A549 (cell line): Measurements from ENCODE around the gene CRYM. TPM values are rescaled to one million over a fixed set of nuclear protein-coding genes. Genes with fewer than 3 reads are reported as not detected.

Source experiments
- ATAC-seq, 2 experiments: fragments of 200-7000 bp in 1 of 2; fragments of >200 bp in 1 of 2; cut with Nextera tagmentation in 1 of 2; cut with Tn5 transposase in 1 of 2; 3 replicates each; pipeline versions ENCODE4 v1.8.0 to v1.9.1; 2018 to 2020; ENCODE audit warnings: mild to moderate bottlenecking in 1 of 2, moderate library complexity in 1 of 2
- CTCF ChIA-PET: fragments of 300-600 bp; sonication (Branson Sonifier 250); formaldehyde crosslinking; extraction: SDS; loops from one replicate; lab custom pipeline; 2021; ENCODE audit warnings: antibody characterized with exemption, inconsistent platforms; lab: Yijun Ruan, JAX
- POLR2A ChIA-PET: fragments of 350-600 bp; formaldehyde crosslinking; extraction: SDS; loops from one replicate; lab custom pipeline; 2021; ENCODE audit warnings: antibody characterized with exemption, inconsistent platforms; lab: Yijun Ruan, JAX
- DNase-seq, 2 experiments: peaks; one replicate each; pipeline versions ENCODE4 v3.0.0 to v3.0.0-alpha.2; 2011 to 2016; ENCODE audit warnings: low read depth in 1 of 2, low spot score in 1 of 2
- FAIRE-seq: peaks from 2 replicates; lab custom pipeline; 2011; peaks lifted over from hg19 to GRCh38; lab: Jason Lieb, UNC
- H3K27ac ChIP-seq, 2 experiments: fragments of >200 bp; sonication (Bioruptor Twin); formaldehyde crosslinking; 3 replicates each; pipeline ENCODE4 v1.5.1; 2016 to 2017
- H3K4me1 ChIP-seq: fragments of >200 bp; sonication (Bioruptor Twin); formaldehyde crosslinking; 3 replicates; pipeline ENCODE4 v1.6.1; 2016
- H3K4me2 ChIP-seq: fragments of >200 bp; sonication (Bioruptor Twin); formaldehyde crosslinking; 3 replicates; pipeline ENCODE4 v1.6.1; 2016
- H3K4me3 ChIP-seq: fragments of >200 bp; sonication (Bioruptor Twin); formaldehyde crosslinking; 3 replicates; pipeline ENCODE4 v1.5.1; 2016
- H3K9me3 ChIP-seq: fragments of >200 bp; sonication (Bioruptor Twin); formaldehyde crosslinking; 3 replicates; pipeline ENCODE4 v1.6.1; 2016
- BHLHE40 ChIP-seq: IDR thresholded peaks from 2 replicates; pipeline ENCODE4 v1.6.1; 2012; ENCODE audit warnings: low read depth, low read length, inconsistent platforms
- CBX2 ChIP-seq: fragments of 200-600 bp; sonication (generic); IDR thresholded peaks from 2 replicates; pipeline ENCODE4 v1.6.1; 2016; ENCODE audit warnings: low read depth, mild to moderate bottlenecking, borderline replicate concordance
- CBX8 ChIP-seq: fragments of 200-600 bp; sonication (generic); IDR thresholded peaks from 2 replicates; pipeline ENCODE4 v1.6.1; 2016
- CEBPB ChIP-seq, 2 experiments: fragments of >200 bp in 1 of 2; sonication (Bioruptor Twin) in 1 of 2; formaldehyde crosslinking in 1 of 2; IDR thresholded peaks; 2 replicates each; pipeline ENCODE4 v1.6.1; 2012 to 2016
- EHF ChIP-seq: fragments of 250-450 bp; sonication (Bioruptor Pico); IDR thresholded peaks from 2 replicates; pipeline ENCODE4 v1.5.0; 2020; ENCODE audit warnings: mild to moderate bottlenecking
- FOSL2 ChIP-seq, 2 experiments: fragments of 450-650 bp in 1 of 2; fragments of >200 bp in 1 of 2; sonication (Bioruptor Twin) in 1 of 2; formaldehyde crosslinking; IDR thresholded peaks; 2 replicates each; pipeline versions ENCODE4 v1.5.0 to v1.6.1; 2016 to 2020; ENCODE audit warnings: mild to moderate bottlenecking in 1 of 2, moderate library complexity in 1 of 2
- FOXS1 ChIP-seq: fragments of 250-450 bp; sonication (Bioruptor Pico); IDR thresholded peaks from 2 replicates; pipeline ENCODE4 v1.5.0; 2020; ENCODE audit warnings: mild to moderate bottlenecking, moderate library complexity
- GATA3 ChIP-seq: IDR thresholded peaks from 2 replicates; pipeline ENCODE4 v1.6.1; 2012; ENCODE audit warnings: borderline replicate concordance
- HOXB13 ChIP-seq: fragments of 250-450 bp; sonication (Bioruptor Pico); IDR thresholded peaks from 2 replicates; pipeline ENCODE4 v1.5.0; 2020; ENCODE audit warnings: low read depth, mild to moderate bottlenecking, moderate library complexity
- HOXB5 ChIP-seq: fragments of 250-450 bp; sonication (Bioruptor Pico); IDR thresholded peaks from 2 replicates; pipeline ENCODE4 v1.5.0; 2020; ENCODE audit warnings: mild to moderate bottlenecking, moderate library complexity
- JUN ChIP-seq, 2 experiments: fragments of >200 bp; sonication (Bioruptor Twin); formaldehyde crosslinking; IDR thresholded peaks; 2 replicates in 1 of 2; 3 replicates in 1 of 2; pipeline ENCODE4 v1.6.1; 2016 to 2017
- JUNB ChIP-seq: fragments of >200 bp; sonication (Bioruptor Twin); formaldehyde crosslinking; IDR thresholded peaks from 2 replicates; pipeline ENCODE4 v1.6.1; 2016
- KDM1A ChIP-seq: fragments of 200-600 bp; sonication (generic); IDR thresholded peaks from 2 replicates; pipeline ENCODE4 v1.6.1; 2016; ENCODE audit warnings: low read depth, mild to moderate bottlenecking
- MAZ ChIP-seq: fragments of 150-350 bp; IDR thresholded peaks from 2 replicates; pipeline ENCODE4 v1.6.1; 2014; ENCODE audit warnings: antibody characterized with exemption, low read depth, low read length, borderline replicate concordance
- MYC ChIP-seq: IDR thresholded peaks from 2 replicates; pipeline ENCODE4 v1.6.1; 2012; ENCODE audit warnings: mild to moderate bottlenecking, inconsistent platforms, low read length, improper control_type of control experiment, borderline replicate concordance
- NPAS2 ChIP-seq: fragments of 250-450 bp; sonication (Bioruptor Pico); IDR thresholded peaks from 2 replicates; pipeline ENCODE4 v1.8.0; 2022; ENCODE audit warnings: mild to moderate bottlenecking, moderate library complexity, borderline replicate concordance
- NR3C1 ChIP-seq: fragments of >200 bp; sonication (Bioruptor Twin); formaldehyde crosslinking; IDR thresholded peaks from 3 replicates; pipeline ENCODE4 v1.6.1; 2017
- PHF8 ChIP-seq: fragments of 200-600 bp; sonication (generic); IDR thresholded peaks from 2 replicates; pipeline ENCODE4 v1.6.1; 2016; ENCODE audit warnings: low read depth, mild to moderate bottlenecking, antibody characterized with exemption, moderate library complexity, borderline replicate concordance
- RAD21 ChIP-seq, 2 experiments: fragments of >200 bp in 1 of 2; sonication (Bioruptor Twin) in 1 of 2; formaldehyde crosslinking in 1 of 2; IDR thresholded peaks in 1 of 2; conservative IDR thresholded peaks in 1 of 2; 2 replicates in 1 of 2; 3 replicates in 1 of 2; pipeline ENCODE4 v1.6.1; 2012 to 2018; ENCODE audit warnings: inconsistent platforms in 1 of 2
- RARB ChIP-seq: fragments of 250-450 bp; sonication (Bioruptor Pico); IDR thresholded peaks from 2 replicates; pipeline ENCODE4 v1.8.0; 2021; ENCODE audit warnings: mild to moderate bottlenecking, moderate library complexity
- RNF2 ChIP-seq: fragments of 200-600 bp; sonication (generic); IDR thresholded peaks from 2 replicates; pipeline ENCODE4 v1.6.1; 2016; ENCODE audit warnings: low read depth, mild to moderate bottlenecking, antibody characterized with exemption, moderate library complexity, borderline replicate concordance
- SMC3 ChIP-seq: fragments of >200 bp; sonication (Bioruptor Twin); formaldehyde crosslinking; IDR thresholded peaks from 3 replicates; pipeline ENCODE4 v1.6.1; 2018; ENCODE audit warnings: inconsistent platforms
- SREBF2 ChIP-seq: fragments of 450-650 bp; IDR thresholded peaks from 2 replicates; pipeline ENCODE4 v1.6.1; 2014; ENCODE audit warnings: mild to moderate bottlenecking, moderate library complexity
- TFCP2L1 ChIP-seq: fragments of 250-450 bp; sonication (Bioruptor Pico); IDR thresholded peaks from 2 replicates; pipeline ENCODE4 v1.5.0; 2021; ENCODE audit warnings: mild to moderate bottlenecking
- ZFP36 ChIP-seq: fragments of 450-650 bp; IDR thresholded peaks from 2 replicates; pipeline ENCODE4 v1.6.1; 2014; ENCODE audit warnings: borderline replicate concordance; ENCODE audit not compliant: partially characterized antibody
- WGBS: methylation state at CpG from one replicate; pipeline ENCODE4 v1.1.6; 2017; ENCODE audit errors: missing lambda C conversion rate; 5-methylcytosine and 5-hydroxymethylcytosine counted together
- polyA plus RNA-seq, 4 experiments: library from polyadenylated mRNA; depleted of rRNA in 3 of 4; stranded (reverse); fragments of >200 nt; fragmentation: RNase III in 1 of 4; extraction: RNeasy Plus Mini Kit Qiagen cat#74134 plus additional on column Dnase treatment in 1 of 4; gene quantifications; 2 replicates in 3 of 4; 3 replicates in 1 of 4; pipeline ENCODE4 v1.2.3, GENCODE V29; 2011 to 2017
- TF ChIP-seq, protein P1 (sequence below): fragments of 450-650 bp; IDR thresholded peaks from 2 replicates; pipeline ENCODE4 v1.6.1; 2014; ENCODE audit warnings: antibody characterized with exemption
- TF ChIP-seq, protein P2 (sequence below): IDR thresholded peaks from 2 replicates; pipeline ENCODE4 v1.6.1; 2012; ENCODE audit warnings: low read depth, borderline replicate concordance
- TF ChIP-seq, protein P3 (sequence below): fragments of 200-600 bp; sonication (generic); IDR thresholded peaks from 2 replicates; pipeline ENCODE4 v1.6.1; 2016; ENCODE audit warnings: antibody characterized with exemption, mild to moderate bottlenecking, moderate library complexity
- TF ChIP-seq, protein P4 (sequence below): fragments of >200 bp; sonication (Bioruptor Twin); formaldehyde crosslinking; IDR thresholded peaks from 3 replicates; pipeline ENCODE4 v1.6.1; 2016

Gene CRYM
- polyA plus RNA-seq, 2 of the 4 experiments (the other 2 are of a cell fraction), result 0.98 to 3.1 TPM

DNA sequence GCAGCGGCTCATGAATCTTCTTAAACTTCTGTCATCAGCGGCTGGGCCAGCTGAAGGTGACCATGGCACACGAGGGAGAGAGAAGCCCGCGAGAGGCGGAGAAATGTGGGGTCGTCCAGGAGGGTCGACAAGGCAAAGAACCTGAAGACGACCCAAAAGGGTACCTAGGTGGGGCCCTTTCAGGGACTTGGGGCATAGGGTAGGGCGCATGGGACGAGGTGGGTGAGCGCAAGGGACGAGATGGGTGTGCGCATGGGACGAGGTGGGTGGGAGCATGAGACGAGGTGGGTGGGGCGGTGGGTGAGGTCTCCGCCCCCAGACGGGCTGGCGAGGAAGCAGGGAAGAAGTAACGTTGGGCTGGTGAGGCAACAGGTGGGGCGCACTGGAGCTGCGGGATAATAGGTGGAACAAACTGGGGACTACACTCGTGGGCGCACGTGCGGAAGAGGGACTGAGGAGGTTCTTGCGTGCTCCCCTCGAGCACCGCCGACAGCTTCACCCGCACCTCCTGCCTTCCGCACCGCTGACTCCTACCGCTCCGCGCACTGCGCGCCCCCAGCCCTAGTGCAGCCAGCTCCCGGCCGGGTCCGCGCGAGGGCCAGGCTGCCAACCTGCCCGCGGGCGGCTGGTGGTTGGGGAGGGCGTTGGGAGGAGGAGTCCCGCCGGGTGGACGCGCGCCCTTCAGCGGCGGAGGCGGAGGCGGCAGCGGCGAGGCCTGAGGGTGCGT lies 23.2 kb upstream of the CRYM start (continued):
- TF ChIP-seq, protein P1, sequence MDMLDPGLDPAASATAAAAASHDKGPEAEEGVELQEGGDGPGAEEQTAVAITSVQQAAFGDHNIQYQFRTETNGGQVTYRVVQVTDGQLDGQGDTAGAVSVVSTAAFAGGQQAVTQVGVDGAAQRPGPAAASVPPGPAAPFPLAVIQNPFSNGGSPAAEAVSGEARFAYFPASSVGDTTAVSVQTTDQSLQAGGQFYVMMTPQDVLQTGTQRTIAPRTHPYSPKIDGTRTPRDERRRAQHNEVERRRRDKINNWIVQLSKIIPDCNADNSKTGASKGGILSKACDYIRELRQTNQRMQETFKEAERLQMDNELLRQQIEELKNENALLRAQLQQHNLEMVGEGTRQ, result 0 out of 2 replicates have a peak, but pooled peaks have one; percentile 10
- TF ChIP-seq CBX8 (no peak), TFCP2L1 (CRISPR knock-in tag) (no peak), FOXS1 (CRISPR knock-in tag) (no peak), SREBF2 (no peak), KDM1A (no peak), BHLHE40 (no peak; the same call in 1 of the 2 replicates), RNF2 (peak; percentile 74; the same call in 1 of the 2 replicates), RAD21 (conservative IDR thresholded peaks at IDR 0.05 in 1 of 2, IDR thresholded peaks at IDR 0.05 in 1 of 2) (peak in 1 of 2 experiments; percentile 28; a peak in 1 of 5 replicates), NR3C1 (no peak), JUNB (no peak), EHF (CRISPR knock-in tag) (no peak), ZFP36 (no peak), MYC (no peak; the same call in 1 of the 2 replicates), GATA3 (peak; percentile 11), JUN (IDR thresholded peaks at IDR 0.05) (peak in 1 of 2 experiments; percentile 55; a peak in 1 of 5 replicates)
- TF ChIP-seq, protein P2, sequence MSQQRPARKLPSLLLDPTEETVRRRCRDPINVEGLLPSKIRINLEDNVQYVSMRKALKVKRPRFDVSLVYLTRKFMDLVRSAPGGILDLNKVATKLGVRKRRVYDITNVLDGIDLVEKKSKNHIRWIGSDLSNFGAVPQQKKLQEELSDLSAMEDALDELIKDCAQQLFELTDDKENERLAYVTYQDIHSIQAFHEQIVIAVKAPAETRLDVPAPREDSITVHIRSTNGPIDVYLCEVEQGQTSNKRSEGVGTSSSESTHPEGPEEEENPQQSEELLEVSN, result peak; percentile 16; the same call in 1 of the 2 replicates
- TF ChIP-seq, all 56 proteins: peak for 13

DNA sequence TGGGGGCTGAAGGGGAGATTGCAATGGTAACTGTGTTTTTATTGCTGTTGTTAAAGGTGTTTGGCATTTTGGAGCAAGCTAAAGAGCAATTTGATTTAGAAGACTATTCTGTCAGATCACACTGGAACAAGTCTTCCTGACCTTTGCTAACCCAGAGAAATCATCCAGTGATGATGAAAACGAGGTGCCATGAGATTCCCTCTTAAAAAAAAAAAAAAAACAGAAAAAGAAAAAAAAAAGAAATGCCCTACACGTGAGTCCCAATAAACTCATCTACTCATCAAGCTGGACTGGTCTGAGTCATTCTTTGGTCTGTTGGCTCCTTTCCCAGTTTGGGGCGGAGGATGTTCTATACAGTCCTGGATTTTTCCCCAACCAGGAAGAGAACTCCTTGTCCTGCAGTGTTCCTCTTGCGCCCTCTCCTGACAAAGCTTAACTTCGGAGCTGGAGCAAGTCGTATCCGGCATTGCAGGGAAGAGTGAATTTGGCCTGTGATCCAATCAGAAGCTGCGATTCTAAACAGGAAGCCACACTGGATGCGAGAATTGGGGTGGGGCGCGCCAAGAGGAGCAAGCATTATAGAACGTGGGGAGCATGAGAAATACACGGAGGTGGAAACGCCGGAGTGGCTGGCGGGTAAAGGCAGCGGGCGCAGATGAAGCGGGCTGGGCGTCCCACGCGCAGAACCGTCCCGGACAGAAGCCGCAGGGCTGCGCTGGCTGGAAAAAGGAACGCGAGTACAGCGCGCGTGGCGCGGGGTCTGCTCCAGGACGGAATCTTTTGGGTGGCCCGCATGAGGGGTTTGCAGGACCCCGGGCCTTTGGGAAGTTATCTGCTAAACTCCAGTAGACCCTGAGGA lies 22.4 kb upstream of the CRYM start:
- Histone ChIP-seq H3K4me1 (peaks cover 30% of the 10 kb centered on the region), H3K27ac (peak overlapping the region; percentile 82 to 93), H3K9me3 (no peaks in the 10 kb centered on the region), H3K4me3 (peak overlapping the region; percentile 63), H3K4me2 (peak overlapping the region; percentile 90)
- CTCF ChIA-PET, result interaction anchor here (0.6 to 4.5 kb wide), 55 partner anchors 9 to 1073 kb away, joined by 3 to 141 read pairs (median 4); partner anchors contain the start of genes ANKS4B, CRYM, ERI2 and LDAF1
- ATAC-seq (peak; percentile 86 to 89), FAIRE-seq (peak; percentile 98), DNase-seq (peak; percentile 96 to 99)
- POLR2A ChIA-PET, result interaction anchor here (0.9 to 2.3 kb wide), 15 partner anchors 10 to 1137 kb away, joined by 3 to 32 read pairs (median 5); partner anchors contain the start of genes ERI2, LDAF1 and REXO5
- 3% methylated on average over 35 of the region's 36 CpGs for WGBS
- TF ChIP-seq BHLHE40, result peak; percentile 95
- TF ChIP-seq EHF (CRISPR knock-in tag), result no peak
- TF ChIP-seq, protein P3, sequence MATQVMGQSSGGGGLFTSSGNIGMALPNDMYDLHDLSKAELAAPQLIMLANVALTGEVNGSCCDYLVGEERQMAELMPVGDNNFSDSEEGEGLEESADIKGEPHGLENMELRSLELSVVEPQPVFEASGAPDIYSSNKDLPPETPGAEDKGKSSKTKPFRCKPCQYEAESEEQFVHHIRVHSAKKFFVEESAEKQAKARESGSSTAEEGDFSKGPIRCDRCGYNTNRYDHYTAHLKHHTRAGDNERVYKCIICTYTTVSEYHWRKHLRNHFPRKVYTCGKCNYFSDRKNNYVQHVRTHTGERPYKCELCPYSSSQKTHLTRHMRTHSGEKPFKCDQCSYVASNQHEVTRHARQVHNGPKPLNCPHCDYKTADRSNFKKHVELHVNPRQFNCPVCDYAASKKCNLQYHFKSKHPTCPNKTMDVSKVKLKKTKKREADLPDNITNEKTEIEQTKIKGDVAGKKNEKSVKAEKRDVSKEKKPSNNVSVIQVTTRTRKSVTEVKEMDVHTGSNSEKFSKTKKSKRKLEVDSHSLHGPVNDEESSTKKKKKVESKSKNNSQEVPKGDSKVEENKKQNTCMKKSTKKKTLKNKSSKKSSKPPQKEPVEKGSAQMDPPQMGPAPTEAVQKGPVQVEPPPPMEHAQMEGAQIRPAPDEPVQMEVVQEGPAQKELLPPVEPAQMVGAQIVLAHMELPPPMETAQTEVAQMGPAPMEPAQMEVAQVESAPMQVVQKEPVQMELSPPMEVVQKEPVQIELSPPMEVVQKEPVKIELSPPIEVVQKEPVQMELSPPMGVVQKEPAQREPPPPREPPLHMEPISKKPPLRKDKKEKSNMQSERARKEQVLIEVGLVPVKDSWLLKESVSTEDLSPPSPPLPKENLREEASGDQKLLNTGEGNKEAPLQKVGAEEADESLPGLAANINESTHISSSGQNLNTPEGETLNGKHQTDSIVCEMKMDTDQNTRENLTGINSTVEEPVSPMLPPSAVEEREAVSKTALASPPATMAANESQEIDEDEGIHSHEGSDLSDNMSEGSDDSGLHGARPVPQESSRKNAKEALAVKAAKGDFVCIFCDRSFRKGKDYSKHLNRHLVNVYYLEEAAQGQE, result peak; percentile 44; the same call in 1 of the 2 replicates
- TF ChIP-seq MAZ, result 0 out of 2 replicates have a peak, but pooled peaks have one; percentile 71
- no peak for TF ChIP-seq HOXB5 (CRISPR knock-in tag)
- TF ChIP-seq CEBPB (IDR thresholded peaks at IDR 0.05), result 0 out of 4 replicates have a peak, but pooled peaks of 1 of the 2 experiments have one; percentile 2
- no peak for TF ChIP-seq CBX2
- TF ChIP-seq JUN (IDR thresholded peaks at IDR 0.05), result peak; percentile 15 to 33; a peak in 1 of 5 replicates
- no peak for TF ChIP-seq NPAS2 (CRISPR knock-in tag)
- no peak for TF ChIP-seq NR3C1
- no peak for TF ChIP-seq HOXB13 (CRISPR knock-in tag)
- TF ChIP-seq PHF8, result peak; percentile 36; the same call in 1 of the 2 replicates
- TF ChIP-seq, protein P4, sequence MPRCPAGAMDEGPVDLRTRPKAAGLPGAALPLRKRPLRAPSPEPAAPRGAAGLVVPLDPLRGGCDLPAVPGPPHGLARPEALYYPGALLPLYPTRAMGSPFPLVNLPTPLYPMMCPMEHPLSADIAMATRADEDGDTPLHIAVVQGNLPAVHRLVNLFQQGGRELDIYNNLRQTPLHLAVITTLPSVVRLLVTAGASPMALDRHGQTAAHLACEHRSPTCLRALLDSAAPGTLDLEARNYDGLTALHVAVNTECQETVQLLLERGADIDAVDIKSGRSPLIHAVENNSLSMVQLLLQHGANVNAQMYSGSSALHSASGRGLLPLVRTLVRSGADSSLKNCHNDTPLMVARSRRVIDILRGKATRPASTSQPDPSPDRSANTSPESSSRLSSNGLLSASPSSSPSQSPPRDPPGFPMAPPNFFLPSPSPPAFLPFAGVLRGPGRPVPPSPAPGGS, result peak; percentile 35; the same call in 1 of the 3 replicates
- TF ChIP-seq FOSL2 (IDR thresholded peaks at IDR 0.05), result peak; percentile 88
- peak; percentile 92 for TF ChIP-seq FOSL2 (CRISPR knock-in tag; IDR thresholded peaks at IDR 0.05)
- TF ChIP-seq GATA3, result no peak
- no peak for TF ChIP-seq RARB (CRISPR knock-in tag)
- TF ChIP-seq SMC3, result peak; percentile 96
